DLD1 (cell line): ENCODE measurements around the gene HDAC4.
"Not testable (repeated sequence)": the region's sequence is repeated elsewhere in the genome, so short reads cannot be mapped to it uniquely, and the experiment has no call there.

Source experiments
- in situ Hi-C: cut with HindIII; loops from 2 replicates; pipeline ENCODE4 v1.10.0; 2017; ENCODE audit warnings: low sequenced_read_pairs

Gene HDAC4

GRCh38 chr2:239285071-239285931 is 115.5 kb downstream of the HDAC4 start:
- in situ Hi-C loops: no loop called here

- in situ Hi-C loops: no loop called here
Measured at GRCh38 chr2:239283961-239284795, 116.6 kb downstream of the HDAC4 start.

GRCh38 chr2:239283288-239283945 is 117.4 kb downstream of the HDAC4 start:
- in situ Hi-C loops: no loop called here

- in situ Hi-C loops: no loop called here
Measured at GRCh38 chr2:239282448-239283287, 118.2 kb downstream of the HDAC4 start.

GRCh38 chr2:239280296-239281017 is 120.4 kb downstream of the HDAC4 start:
- in situ Hi-C loops: not testable (repeated sequence)

- in situ Hi-C loops: no loop called here
Measured at GRCh38 chr2:239279508-239280295, 121.1 kb downstream of the HDAC4 start.

- in situ Hi-C loops: no loop called here
Measured at GRCh38 chr2:239278941-239279365, 121.9 kb downstream of the HDAC4 start.

- in situ Hi-C loops: no loop called here
Measured at GRCh38 chr2:239278361-239278760, 122.5 kb downstream of the HDAC4 start.

GRCh38 chr2:239277401-239278085 is 123.3 kb downstream of the HDAC4 start:
- in situ Hi-C loops: no loop called here

- in situ Hi-C loops: no loop called here
Measured at GRCh38 chr2:239276851-239277250, 124.0 kb downstream of the HDAC4 start.

GRCh38 chr2:239275847-239276831 is 124.7 kb downstream of the HDAC4 start:
- in situ Hi-C loops: no loop called here

- in situ Hi-C loops: no loop called here
Measured at GRCh38 chr2:239275044-239275685, 125.7 kb downstream of the HDAC4 start.

- in situ Hi-C loops: no loop called here
Measured at GRCh38 chr2:239274391-239275043, 126.3 kb downstream of the HDAC4 start.

- in situ Hi-C loops: no loop called here
Measured at GRCh38 chr2:239273280-239274234, 127.3 kb downstream of the HDAC4 start.

GRCh38 chr2:239272626-239273025 is 128.2 kb downstream of the HDAC4 start:
- in situ Hi-C loops: no loop called here
